ENCODE data around the gene SLC6A6. TPM values are rescaled to one million over a fixed set of nuclear protein-coding genes. Genes with fewer than 3 reads are reported as not detected.

SLC6A6 gene
- total RNA-seq, 1 experiment from 2014 or later, result 72.6 TPM

GRCh38 chr3:14415501-14415900, 13.1 kb downstream of the SLC6A6 start:
- H3K4me1 Mint-ChIP-seq, result peaks cover 50 to 55% of the 10 kb centered on the region in 2 experiments

More at GRCh38 chr3:14415501-14415900, 13.1 kb downstream of the SLC6A6 start:
- Histone ChIP-seq H3K23me2 (ENCODE audit: insufficient read length, low read depth, low read length, poor library complexity, severe bottlenecking) (no peaks in the 10 kb centered on the region), H2BK5ac (ENCODE audit: insufficient read length, low read length) (no peak overlapping the region), H2BK120ac (ENCODE audit: low read depth, low read length, poor library complexity, severe bottlenecking) (no peak overlapping the region), H4K91ac (ENCODE audit: insufficient read length, low read depth, low read length) (no peak overlapping the region), H3K79me1 (ENCODE audit: insufficient read depth, low read depth, low read length, poor library complexity, severe bottlenecking) (peaks cover 4% of the 10 kb centered on the region), H3K14ac (ENCODE audit: insufficient read depth, low read length) (no peak overlapping the region; the same call in 1 of the 2 replicates), H3K9me3 (ENCODE audit: control insufficient read depth, low read depth, low read length) (no peaks in the 10 kb centered on the region), H2BK12ac (ENCODE audit: insufficient read length, low read depth, low read length) (no peak overlapping the region), H2BK15ac (ENCODE audit: low read depth, low read length) (no peak overlapping the region), H3K27me3 (ENCODE audit: insufficient read depth, low read length) (no peaks in the 10 kb centered on the region), H4K5ac (ENCODE audit: insufficient read length, low read depth, low read length) (no peak overlapping the region), H3K79me2 (ENCODE audit: insufficient read depth, low read length) (peaks cover 8% of the 10 kb centered on the region; the same call in 1 of the 2 replicates), H2AFZ (ENCODE audit: low read length) (no peak overlapping the region), H4K20me1 (ENCODE audit: control insufficient read depth, insufficient read depth, insufficient read length) (no peaks in the 10 kb centered on the region), H4K8ac (replicated peaks; ENCODE audit: insufficient read length, low read depth, low read length) (no peak overlapping the region), H3K56ac (ENCODE audit: insufficient read length, low read depth, low read length) (no peak overlapping the region), H3K9ac (ENCODE audit: extremely low read depth, insufficient read length, low read length) (no peak overlapping the region), H3K4me2 (ENCODE audit: insufficient read depth, insufficient read length, low read length) (no peak overlapping the region), H3K23ac (ENCODE audit: insufficient read length, low read depth, low read length) (no peak overlapping the region), H3K4ac (ENCODE audit: low read depth, low read length) (no peak overlapping the region), H3K4me1 (ENCODE audit: insufficient read depth, low read length) (peaks cover 5% of the 10 kb centered on the region; the same call in 1 of the 2 replicates), H2AK5ac (ENCODE audit: insufficient read length, low read length) (no peak overlapping the region), H3K27ac (ENCODE audit: insufficient read length, low read depth, low read length) (no peak overlapping the region), H3T11ph (ENCODE audit: low read length) (no peak overlapping the region), H3K18ac (ENCODE audit: insufficient read length, low read depth, low read length) (no peak overlapping the region), H2BK20ac (ENCODE audit: low read depth, low read length, poor library complexity, severe bottlenecking) (no peak overlapping the region)
- WGBS (ENCODE audit: extremely low coverage, insufficient read length, low lambda C conversion rate), result no CpG with 5 or more reads among the region's 5 CpGs
- Mint-ChIP-seq H3K27ac (peak overlapping the region in 2 of 3 experiments; percentile 65 to 91; a peak in 3 of 7 replicates), H3K9me3 (no peaks in the 10 kb centered on the region; a peak in 1 of 5 replicates), H3K27me3 (ENCODE audit: low read depth) (no peaks in the 10 kb centered on the region; the same call in 1 of the 2 replicates), H3K36me3 (ENCODE audit: insufficient read depth in 1 of 3, low read depth in 3 of 3) (peaks cover 25 to 53% (median 33%) of the 10 kb centered on the region in 3 experiments), H3K4me3 (no peak overlapping the region)
- TF ChIP-seq CTCF (conservative IDR thresholded peaks at IDR 0.05), result no peak
- DNase-seq, result no peak

Data from H9 (cell line).